H1 (cell line): ENCODE results near the gene DEAF1. TPM values are rescaled to one million over a fixed set of nuclear protein-coding genes. Genes with fewer than 3 reads are reported as not detected.

Source experiments
- CHD1 ChIP-seq: IDR thresholded peaks from 2 replicates; pipeline ENCODE4 v1.6.1; 2012; ENCODE audit warnings: low read depth, low read length, improper control_type of control experiment
- E2F6 ChIP-seq: IDR thresholded peaks from 2 replicates; pipeline ENCODE4 v1.6.1; 2012; ENCODE audit warnings: inconsistent platforms
- EGR1 ChIP-seq: IDR thresholded peaks from 2 replicates; pipeline ENCODE4 v1.6.1; 2011; ENCODE audit warnings: low read depth, low read length, borderline replicate concordance
- EZH2 ChIP-seq: fragments of 200-600 bp; sonication (generic); IDR thresholded peaks from 2 replicates; pipeline ENCODE4 v1.7.1; 2012; ENCODE audit warnings: low read depth, mild to moderate bottlenecking, moderate library complexity, low read length, inconsistent platforms; ENCODE audit not compliant: severe bottlenecking
- JUN ChIP-seq: IDR thresholded peaks from 2 replicates; pipeline ENCODE4 v1.6.1; 2011; ENCODE audit warnings: low read depth, mild to moderate bottlenecking, improper control_type of control experiment, low read length
- POU5F1 ChIP-seq: IDR thresholded peaks from 2 replicates; pipeline ENCODE4 v1.6.1; 2011; ENCODE audit warnings: low read depth, mild to moderate bottlenecking, low read length, moderate library complexity
- SIN3A ChIP-seq, 2 experiments: IDR thresholded peaks in 1 of 2; conservative IDR thresholded peaks in 1 of 2; 2 replicates each; pipeline ENCODE4 v1.6.1; 2011 to 2012; ENCODE audit warnings: low read length in 2 of 2, improper control_type of control experiment in 1 of 2, low read depth in 1 of 2, mild to moderate bottlenecking in 1 of 2
- SIRT6 ChIP-seq: IDR thresholded peaks from one replicate; pipeline ENCODE4 v1.7.1; 2012; ENCODE audit warnings: low read length, inconsistent platforms
- SP2 ChIP-seq: IDR thresholded peaks from 2 replicates; pipeline ENCODE4 v1.6.1; 2012; ENCODE audit warnings: mild to moderate bottlenecking, low read length, inconsistent platforms
- polyA plus RNA-seq, 7 experiments: library from polyadenylated mRNA; depleted of rRNA in 3 of 7; stranded (reverse) in 5 of 7; unstranded in 2 of 7; fragments of >200 nt in 5 of 7; fragments of 200-250 nt in 2 of 7; gene quantifications; 1 replicate in 5 of 7; 2 replicates in 1 of 7; 4 replicates in 1 of 7; pipeline versions ENCODE4 v1.2.1 to v1.2.3, GENCODE V29; 2011 to 2013; ENCODE audit warnings: missing spikeins in 2 of 7, mixed read lengths in 2 of 7
- total RNA-seq: library from RNA; stranded (reverse); fragmentation: NEBNext Ultra II Directional; extraction: Animal tissue kit (Norgen Biotek cat#: 25700); gene quantifications from 2 replicates; pipeline ENCODE4 v1.2.1, GENCODE V29; 2021

The DEAF1 gene
- total and polyA plus RNA-seq, 2 of the 8 experiments (the other 6 are each of a cell fraction or from before 2014, with no cell fraction given), result 47.3 to 58.4 TPM

DNA sequence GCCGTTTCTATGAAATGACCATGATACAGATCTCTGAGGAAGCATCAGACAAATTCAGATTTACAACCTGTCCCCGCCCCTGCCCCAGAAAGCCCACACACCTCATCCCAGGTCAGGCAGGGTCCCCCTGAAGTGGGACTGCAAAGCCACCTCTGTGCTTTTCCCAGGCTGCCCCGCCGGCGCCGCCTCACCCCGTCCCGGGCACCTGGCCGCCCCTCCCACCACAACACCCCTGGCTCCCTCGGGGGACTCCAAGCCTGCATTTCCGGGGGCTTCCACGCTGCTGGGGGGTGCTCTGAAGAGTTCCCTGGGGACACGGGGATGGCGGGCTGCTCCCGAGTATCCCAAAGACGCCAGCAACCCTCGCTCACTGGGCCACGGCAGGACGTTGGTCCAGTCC lies 34.7 kb downstream of the DEAF1 start (continued):
- TF ChIP-seq POU5F1, result no peak
- TF ChIP-seq SP2, result no peak
- TF ChIP-seq SIN3A (conservative IDR thresholded peaks at IDR 0.05 in 1 of 2, IDR thresholded peaks at IDR 0.05 in 1 of 2; ENCODE audit: low read depth in 1 of 2, low read length in 2 of 2), result no peak
- TF ChIP-seq SIRT6, result no peak
- TF ChIP-seq CHD1, result no peak
- no peak for TF ChIP-seq JUN
- TF ChIP-seq EZH2, result no peak
- no peak for TF ChIP-seq EGR1
- TF ChIP-seq E2F6, result no peak
